GM21825 (cell line): ENCODE measurements around the gene NLGN4Y.

Experiments
- ATAC-seq: cut with Tn5 transposase; IDR thresholded peaks from one replicate; pipeline ENCODE4 v1.9.1; 2021; ENCODE audit warnings: mild to moderate bottlenecking, moderate library complexity; ENCODE audit not compliant: unreplicated experiment

The NLGN4Y gene

DNA sequence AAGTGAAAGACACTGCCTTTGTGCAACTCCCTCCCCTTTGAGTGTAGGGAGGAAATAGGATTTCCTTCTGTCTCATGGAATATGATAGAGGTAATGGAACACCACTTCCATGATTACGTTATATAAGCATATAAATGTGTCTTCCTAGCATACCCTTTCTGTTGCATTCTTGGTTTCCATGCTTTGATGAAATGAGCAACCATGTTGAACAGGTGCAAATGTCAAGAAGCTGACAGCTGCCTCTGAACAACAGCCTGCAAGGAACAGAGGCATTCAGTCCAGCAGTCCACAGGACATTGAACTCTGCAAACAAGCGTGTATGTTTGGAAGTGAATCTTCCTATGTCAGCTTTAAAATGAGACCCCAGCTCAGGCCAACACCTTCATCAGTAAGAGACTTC, 117.5 kb downstream of the NLGN4Y start:
- ATAC-seq, result no peak

DNA sequence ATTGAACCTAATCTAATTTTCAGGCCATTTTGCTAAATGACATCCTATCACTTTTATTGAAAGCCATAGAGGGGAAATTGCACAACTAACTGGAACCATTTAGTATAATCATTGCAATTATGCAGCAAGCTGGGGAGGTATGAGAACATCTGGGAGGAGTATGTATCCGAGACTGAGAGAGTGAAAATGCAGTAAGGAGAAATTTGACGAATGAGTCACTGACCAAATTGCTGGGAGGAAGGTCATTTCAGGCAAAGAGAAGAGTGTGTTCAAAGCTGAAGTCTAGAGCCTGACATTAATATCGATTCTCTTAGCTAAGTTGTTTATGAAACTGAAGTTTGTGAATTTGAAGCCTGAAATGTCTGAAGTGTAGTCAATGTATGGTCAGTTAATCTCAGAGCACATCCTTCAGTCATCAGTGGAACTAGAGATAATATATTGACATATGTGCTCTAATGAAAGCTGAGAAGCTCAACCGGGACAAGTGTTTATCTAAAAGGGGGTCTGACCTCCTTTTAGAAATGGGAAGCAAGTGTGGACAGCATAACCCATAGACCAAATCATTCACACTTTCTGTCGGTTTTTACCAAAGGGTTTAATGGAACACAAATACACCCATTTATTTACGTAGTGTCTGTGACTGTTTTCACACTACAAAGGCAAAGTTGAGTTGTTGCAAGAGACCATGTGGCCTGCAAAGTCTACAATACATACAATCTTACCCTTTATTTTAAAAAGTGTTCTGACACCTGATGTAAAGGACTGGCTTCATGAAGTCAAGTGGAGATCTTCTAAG, 120.0 kb downstream of the NLGN4Y start:
- no peak for ATAC-seq

- ATAC-seq, result no peak
These were observed 154.9 kb downstream of the NLGN4Y start for GRCh38 chrY:14679181-14679580.

GRCh38 chrY:14694543-14694942, 170.2 kb downstream of the NLGN4Y start:
- ATAC-seq, result no peak

DNA sequence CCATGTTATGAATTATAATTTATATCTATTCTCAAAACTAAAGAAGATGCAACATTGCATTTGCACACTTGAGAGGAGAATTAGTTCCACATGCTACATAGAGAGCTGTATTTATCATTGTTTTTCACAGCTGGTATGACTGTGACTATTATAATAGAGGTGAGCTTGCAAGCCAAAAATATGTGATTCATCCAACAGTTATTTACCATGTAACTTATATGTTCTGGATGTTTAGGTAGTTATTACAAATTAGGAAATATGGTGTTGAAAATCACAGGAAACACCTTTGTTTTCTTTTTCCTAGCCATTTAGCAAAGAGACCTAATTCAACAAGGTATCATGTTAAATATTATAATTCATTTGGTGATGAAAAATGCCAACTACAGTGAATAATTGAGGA, 183.8 kb downstream of the NLGN4Y start:
- no peak for ATAC-seq

- no peak for ATAC-seq
These were observed 217.3 kb downstream of the NLGN4Y start for GRCh38 chrY:14741596-14741995.

DNA sequence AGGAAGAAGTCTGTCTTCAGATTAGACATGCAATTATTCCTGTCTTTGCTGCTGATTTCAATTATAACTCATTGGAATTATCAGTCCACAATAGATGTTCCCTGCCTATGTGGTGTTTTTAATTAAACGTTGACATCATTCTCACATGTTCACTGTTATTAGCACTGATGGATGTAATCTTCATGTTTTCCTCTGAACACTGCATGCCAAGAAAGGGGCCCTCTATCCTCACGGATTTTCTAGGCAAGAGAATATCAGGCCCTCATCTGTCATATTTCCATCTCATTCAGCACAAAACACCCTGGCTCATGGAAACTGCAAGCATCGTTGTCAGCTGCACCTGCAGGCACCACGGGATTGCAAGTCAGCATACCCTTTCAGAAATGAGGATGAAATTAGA, 224.0 kb downstream of the NLGN4Y start:
- ATAC-seq, result no peak

DNA sequence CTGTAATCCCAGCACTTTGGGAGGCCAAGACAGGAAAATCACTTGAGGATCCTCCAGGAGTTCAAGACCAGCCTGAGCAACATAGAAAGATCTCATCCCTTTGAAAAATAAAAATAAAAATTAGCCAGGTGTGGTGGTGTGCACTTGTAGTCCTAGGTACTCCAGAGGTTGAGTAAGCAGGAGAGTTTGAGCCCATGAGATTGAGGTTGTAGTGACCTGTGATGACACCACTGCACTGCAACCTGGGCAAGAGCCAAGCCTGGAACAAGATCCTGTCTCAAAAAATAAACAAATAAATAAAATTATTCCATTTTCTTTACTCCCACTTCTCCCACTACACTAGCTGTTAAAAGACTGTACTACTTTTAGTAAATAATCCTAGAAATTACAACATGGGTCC, 231.2 kb downstream of the NLGN4Y start:
- ATAC-seq, result no peak

- ATAC-seq, result no peak
These were observed 238.6 kb downstream of the NLGN4Y start for GRCh38 chrY:14762903-14763302.

GRCh38 chrY:14763600-14763999, 239.3 kb downstream of the NLGN4Y start:
- no peak for ATAC-seq

DNA sequence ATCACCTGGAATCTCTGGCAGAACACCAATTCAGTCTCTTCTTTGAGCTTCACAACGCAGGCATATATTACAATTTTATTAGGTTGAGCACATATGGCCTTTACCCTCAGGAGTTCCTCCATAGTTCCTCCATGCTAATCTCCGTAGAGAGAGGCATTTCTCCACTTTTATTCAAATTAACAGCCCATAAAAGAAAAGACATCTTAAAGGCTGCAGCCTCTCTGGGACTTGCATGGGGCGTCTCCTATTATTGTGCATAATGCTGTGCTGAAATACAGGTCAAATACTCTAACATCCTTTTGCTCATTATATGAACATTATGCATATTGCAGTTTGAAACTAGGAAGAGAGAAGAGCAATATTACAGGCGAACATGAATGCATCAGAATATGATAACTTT, 253.9 kb downstream of the NLGN4Y start:
- ATAC-seq, result no peak

DNA sequence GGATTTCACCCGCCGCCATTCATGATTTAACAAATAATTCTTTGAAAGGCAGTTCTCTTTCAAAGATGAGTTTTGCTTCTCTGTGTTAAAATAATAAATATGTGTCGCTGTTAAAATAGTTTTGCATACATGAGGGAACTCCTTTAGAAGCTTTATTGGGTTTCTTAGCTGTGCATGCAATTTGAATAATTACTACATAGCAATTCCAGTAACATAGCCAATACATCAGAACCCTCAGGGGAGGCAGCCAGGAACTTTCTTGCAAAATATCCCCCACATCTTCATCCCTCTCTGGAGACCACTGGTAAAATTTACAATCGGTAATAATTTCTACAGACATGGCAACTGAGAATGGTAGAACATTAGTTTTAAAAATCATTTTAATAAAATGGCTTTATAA, 268.8 kb downstream of the NLGN4Y start:
- ATAC-seq, result no peak

- ATAC-seq, result no peak
These were observed 269.3 kb downstream of the NLGN4Y start for GRCh38 chrY:14793674-14794073.

DNA sequence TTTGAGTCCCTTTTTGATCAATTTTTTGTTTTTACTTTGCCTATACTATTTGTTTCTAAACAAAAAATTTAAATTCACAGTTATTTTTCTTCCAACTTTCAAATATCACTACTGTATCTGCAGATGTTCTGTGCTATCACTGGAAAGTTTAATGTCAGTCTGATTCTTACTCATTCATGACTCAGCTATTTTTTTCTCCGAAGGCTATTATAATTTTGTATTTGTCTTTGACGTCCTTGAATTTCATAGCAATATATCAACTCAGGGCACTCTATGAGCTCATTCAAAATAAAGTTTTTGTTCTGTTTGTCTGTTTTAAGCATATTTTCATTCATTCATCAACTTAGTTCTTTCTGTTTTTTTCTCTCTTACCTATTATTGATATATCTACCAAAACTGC, 273.7 kb downstream of the NLGN4Y start:
- ATAC-seq, result no peak

DNA sequence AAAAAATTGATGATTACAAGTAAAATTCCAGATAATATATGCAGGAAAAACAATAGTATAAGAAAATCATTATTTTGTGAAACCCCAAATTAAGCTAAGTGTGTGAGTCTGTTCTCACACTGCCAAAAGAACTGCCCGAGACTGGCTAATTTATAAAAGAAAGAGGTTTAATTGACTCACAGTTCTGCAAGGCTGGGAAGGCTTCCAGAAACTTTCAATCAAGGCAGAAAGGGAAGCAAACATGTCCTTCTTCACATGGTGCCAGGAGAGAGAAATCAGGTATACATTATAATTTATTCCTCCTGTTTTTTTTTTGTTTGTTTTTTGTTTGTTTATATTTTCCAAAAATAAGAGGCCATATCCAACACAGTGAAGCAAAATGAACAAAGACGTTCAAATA, 276.8 kb downstream of the NLGN4Y start:
- no peak for ATAC-seq

GRCh38 chrY:14802125-14802524, 277.8 kb downstream of the NLGN4Y start:
- no peak for ATAC-seq

DNA sequence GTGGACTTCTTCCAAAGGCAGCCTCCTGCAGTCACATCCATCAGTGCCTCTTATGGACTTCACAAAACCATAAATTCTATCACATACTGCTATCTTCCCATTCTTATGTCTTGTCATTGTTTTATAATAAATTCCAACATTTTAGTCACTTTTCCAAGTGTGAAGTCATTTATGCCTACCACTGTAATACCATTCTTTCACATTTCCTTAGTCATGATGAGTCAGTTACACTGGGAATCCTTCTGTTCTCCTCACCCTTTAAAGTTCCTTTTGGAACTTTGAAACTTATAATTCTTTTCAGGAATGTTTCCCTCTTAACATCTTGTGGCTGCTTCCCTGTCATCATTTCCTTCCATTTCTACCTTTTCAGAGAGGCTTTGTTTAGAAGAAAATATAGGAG, 279.7 kb downstream of the NLGN4Y start:
- no peak for ATAC-seq

- ATAC-seq, result no peak
These were observed 294.1 kb downstream of the NLGN4Y start for GRCh38 chrY:14818452-14818851.

- ATAC-seq, result no peak
These were observed 297.9 kb downstream of the NLGN4Y start for GRCh38 chrY:14822201-14822600.

GRCh38 chrY:14822906-14823305, 298.6 kb downstream of the NLGN4Y start:
- ATAC-seq, result no peak

- no peak for ATAC-seq
These were observed 300.3 kb downstream of the NLGN4Y start for GRCh38 chrY:14824583-14824982.

DNA sequence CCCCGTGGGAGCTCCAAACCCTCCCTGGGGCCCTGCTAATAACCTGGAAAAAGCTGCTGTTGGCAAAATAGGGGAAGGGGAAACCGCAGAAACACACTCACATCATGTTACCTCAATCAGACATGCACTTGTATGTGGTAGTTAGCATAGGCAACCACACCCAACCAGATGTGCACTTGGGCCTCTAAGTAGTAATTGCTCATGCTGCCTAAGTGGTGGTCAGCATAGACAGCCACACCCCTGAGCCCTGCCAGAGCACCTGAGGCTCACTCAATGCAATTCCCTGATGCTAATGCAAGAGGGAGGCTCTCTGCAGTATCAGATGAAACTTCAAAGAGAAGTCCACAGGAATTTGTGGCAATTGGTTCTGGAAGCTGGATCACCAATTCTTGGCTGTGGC, 301.4 kb downstream of the NLGN4Y start:
- no peak for ATAC-seq

- ATAC-seq, result no peak
These were observed 304.2 kb downstream of the NLGN4Y start for GRCh38 chrY:14828531-14828930.
